Measurements from ENCODE around the gene DNM2.

Gene DNM2

GRCh38 chr19:10691178-10691881, 26.5 kb upstream of the DNM2 start:
- no peak for DNase-seq

- no peak for DNase-seq
These were observed 26.0 kb upstream of the DNM2 start for GRCh38 chr19:10691883-10692282.

DNA sequence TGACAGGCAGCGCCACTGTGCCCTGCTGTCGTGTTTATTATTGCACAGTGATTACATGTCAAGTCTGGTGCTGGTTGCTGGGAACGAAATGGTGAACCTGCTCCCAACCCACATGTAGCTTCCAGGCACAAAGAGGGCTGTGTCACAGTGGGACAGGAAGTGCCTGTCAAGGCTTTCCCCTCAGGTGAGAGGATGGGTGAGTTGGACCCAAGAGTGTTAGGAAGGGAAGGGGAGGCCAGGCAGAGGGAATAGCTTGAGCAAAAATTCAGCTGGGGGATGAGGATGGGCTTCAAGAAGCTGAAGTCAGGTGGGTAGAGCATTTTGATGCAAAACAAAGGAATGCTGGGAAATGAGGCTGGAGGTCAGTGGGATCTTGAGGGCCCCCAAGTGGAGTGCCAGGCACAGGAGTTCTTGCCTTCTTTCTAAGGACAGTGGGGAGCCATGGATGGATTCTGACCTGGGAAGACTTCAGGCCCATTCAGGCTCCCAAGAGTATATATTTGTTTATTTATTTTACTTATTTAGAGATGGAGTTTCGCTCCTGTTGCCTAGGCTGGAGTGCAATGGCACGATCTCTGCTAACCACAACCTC, 25.1 kb upstream of the DNM2 start:
- DNase-seq: no peak

DNA sequence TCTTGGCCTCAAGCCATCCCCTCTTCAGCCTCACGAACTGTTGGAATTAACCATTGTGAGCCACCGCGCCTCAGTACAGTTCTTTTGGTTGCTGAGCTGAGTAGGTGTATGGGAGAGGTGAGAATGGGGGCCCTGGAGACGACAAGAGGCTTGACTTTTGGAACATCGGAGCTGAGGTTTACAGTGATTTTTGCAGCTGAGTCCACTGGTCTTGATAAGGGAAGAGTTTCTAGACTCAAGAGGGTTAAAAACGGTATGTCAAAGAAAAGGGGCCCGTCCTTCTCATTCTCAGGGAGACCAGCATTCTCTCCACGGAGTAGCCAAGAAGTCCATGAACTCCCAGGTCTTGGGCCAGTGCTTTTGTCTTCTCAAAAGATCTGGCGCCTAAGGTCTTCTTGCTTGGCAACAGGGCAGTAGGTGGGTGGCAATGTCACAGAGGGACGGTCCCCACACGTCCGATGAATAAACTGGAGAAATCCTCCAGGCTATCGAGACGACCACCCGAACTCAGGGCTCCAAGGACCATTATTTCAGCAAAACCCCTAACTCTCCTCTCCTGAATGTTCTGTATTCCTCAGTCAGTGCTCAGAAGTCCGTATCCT, 23.1 kb upstream of the DNM2 start:
- no peak for DNase-seq

- DNase-seq: peak; percentile 91 to 92
These were observed 22.2 kb upstream of the DNM2 start for GRCh38 chr19:10695401-10696398.

DNA sequence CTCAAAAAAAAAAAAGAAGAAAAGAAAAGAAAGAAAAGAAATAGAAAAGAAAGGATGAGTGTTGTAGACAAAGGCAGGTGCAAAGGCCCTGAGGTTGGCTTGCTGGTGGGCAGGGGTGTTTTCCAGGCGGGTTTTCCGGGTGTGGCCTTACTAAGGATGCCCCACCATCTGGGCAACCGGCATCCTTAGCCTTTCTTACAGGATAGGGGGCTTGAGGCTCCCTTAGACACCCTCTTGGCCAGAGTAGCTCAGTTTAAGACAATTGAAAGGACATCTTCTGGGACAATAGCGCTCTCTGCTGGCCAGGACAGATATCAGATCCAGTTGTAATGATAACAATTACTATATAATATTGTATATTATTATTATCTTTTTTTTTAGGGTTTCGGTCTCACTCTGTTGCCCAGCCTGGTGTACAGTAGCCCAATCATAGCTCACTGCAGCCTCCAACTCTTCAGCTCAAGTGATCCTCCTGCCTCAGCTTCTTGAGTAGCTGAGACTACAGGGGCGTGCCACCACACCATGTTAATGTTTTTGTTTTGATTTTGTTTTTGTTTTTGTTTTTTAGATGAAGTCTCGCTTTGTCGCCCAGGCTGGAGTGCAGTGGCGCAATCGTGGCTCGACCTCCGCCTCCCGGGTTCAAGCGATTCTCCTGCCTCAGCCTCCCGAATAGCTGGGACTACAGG, 18.1 kb upstream of the DNM2 start:
- DNase-seq: peak; percentile 58 to 74

GRCh38 chr19:10701955-10702525, 15.8 kb upstream of the DNM2 start:
- DNase-seq: no peak

DNA sequence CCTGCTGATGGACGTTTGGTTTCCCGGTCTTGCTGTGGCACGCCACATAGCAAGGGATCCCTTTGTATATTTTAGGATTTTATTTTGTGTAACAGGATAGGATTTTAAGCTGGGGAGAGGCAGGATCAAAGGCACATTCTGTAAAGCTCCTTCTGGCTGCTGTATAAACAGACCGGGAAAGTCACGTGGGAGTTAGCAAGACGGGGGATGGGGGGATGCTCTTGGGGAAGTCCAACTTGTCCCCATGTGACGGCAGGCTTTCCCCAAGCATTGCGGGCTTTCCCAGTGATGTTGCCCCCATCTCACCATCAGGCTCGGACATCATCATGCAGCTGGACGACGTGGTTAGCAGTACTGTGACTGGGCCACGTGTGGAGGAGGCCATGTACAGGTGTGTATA, 10.9 kb upstream of the DNM2 start:
- no peak for DNase-seq

GRCh38 chr19:10707440-10707839, 10.4 kb upstream of the DNM2 start:
- no peak for DNase-seq

DNA sequence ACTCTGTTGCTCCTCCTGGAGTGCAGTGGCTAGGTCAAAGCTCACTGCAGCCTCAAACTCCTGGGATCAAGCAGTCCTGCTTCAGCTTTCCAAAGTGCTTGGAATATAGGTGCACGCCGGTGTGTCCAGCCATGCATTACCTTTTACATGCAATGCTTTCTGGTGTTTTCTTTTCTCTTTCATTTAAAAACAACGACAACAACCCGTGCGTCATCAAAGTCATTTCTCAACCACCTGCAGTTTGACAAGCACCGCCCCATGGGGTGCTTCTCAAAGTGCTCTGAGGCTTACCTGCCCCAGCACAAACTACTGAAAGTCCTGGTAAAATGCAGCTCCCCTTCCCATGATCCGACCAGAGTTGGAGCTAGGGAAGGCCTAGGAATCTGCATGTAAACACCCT, 9.6 kb upstream of the DNM2 start:
- no peak for DNase-seq

DNA sequence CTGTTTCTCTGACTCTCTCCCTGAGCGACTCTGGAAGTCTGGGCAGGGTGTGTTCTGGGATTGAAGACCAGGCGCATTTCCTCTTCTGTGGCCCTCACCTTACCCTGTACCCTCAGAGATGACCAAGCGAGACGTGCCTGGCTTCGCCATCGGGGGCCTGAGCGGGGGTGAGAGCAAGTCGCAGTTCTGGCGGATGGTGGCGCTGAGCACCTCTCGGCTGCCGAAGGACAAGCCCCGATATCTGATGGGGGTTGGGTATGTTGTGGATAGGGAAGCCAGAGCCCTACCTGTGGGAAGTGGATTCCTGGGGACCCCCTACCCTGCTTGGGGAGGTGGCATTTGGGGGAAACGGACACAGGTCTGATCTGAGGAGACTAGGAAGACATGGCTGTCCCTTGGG, 5.8 kb upstream of the DNM2 start:
- DNase-seq: no peak

DNA sequence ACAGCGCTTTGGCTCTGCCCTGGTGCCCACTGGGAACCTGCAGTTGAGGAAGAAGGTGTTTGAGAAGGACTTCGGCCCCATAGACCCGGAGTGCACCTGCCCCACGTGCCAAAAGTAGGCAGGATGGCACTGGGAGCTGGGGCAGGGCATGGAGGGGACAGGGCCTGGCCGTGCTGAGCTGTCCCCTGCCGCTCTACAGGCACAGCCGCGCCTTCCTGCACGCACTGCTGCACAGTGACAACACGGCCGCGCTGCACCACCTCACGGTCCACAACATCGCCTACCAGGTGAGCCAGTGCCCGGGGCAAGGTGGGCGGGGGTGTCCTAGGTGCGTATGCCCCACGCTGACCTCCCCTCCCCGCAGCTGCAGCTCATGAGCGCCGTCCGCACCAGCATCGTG, 5.1 kb upstream of the DNM2 start:
- DNase-seq: no peak

DNA sequence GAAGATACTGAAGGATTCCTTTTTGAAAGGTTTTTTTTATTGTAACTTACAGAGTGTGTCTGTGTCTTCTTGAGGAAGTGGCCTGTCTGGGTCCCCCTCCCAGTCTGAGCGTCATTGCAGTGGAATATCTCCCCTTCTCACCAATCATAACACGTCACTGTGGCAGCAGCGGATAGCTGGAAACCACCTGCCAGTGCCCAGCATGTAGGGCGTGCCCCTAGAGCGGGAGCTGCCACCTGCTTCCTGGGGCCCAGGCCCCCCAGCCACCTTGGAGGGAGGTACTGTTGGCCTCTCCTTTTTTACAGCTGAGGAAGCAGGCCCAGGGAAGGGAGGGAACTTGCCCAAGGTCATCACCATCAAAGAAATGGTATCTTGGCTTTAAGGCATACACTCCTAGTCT, 4.6 kb upstream of the DNM2 start:
- DNase-seq: peak in 1 of 2 donors; percentile 32

DNA sequence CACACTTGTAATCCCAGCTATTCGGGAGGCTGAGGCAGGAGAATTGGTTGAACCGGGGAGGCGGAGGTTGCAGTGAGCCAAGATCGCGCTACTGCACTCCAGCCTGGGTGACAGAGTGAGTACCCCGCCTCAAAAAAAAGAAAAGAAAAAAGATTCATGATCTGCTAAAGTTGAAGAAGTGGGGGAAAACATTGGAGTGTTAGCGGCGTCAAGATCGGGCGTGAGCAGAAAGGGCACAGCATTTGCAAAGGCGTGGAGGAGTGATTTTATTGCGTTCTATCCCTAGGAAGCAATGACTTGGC, 874 bp upstream of the DNM2 start:
- DNase-seq: no peak

DNA sequence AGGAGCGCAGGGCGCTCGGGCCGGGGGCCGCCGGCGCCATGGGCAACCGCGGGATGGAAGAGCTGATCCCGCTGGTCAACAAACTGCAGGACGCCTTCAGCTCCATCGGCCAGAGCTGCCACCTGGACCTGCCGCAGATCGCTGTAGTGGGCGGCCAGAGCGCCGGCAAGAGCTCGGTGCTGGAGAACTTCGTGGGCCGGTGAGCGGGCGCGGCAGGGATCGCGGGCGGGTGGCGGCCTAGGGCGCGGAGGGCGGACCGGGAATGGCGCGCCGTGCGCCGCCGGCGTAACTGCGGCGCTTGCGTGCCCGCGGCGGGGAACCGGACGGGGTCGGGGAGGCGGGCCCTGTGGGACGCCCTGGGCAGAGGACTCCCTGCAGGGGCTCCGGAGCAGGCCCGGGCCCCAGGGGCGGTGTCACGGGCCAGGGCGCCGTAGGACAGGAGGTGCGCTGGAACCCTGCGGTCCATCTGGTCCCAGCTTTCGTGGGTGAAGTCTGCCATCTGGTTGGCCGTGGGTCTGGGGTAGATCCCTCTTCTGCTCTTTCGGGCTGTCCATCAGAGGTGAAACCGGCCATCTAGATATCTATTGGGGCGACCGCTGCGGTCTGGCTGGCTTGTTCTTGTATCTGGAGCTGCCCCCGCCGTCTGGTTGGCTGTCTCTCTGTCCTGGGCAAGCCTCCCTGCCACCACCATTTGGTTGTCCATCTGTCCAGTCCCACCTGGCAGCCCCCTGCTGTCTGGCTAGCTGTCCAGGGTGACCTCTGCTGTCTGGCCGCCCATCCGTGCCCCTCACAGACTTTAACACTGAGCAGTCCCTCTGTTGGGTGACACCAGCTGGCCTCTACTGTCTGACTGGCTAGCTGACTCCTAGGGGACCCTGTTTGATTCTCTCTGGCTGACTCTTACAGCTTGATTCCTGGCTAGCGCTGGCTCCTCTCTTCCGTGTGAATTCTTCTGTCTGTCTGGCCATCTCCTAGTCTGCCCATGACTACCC, 622 bp downstream of the DNM2 start:
- peak; percentile 40 to 49 for DNase-seq

DNA sequence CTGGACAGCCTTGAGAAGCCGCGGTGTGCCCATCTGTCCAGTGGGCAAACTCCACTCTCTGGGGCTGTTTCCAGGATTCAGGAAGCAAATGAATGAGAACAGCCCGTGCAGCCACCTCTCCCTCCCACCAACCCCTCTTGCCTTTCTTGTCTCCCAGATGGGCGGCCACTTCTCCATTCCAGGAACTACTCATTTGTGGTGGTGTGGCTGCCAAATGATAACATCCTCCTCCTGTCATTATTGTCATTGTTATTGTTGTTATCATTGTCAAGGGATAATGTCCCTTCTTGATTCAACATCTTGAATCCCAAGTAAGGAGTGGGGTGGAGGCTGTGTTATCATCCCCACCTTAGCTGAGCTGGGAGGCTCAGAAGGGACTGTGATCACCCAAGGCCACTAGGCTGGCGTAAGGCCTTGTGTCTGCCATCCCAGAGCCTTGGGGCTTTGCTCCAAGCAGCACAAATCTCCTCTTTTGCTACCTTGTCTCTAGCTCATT, 1.6 kb downstream of the DNM2 start:
- DNase-seq: no peak

DNA sequence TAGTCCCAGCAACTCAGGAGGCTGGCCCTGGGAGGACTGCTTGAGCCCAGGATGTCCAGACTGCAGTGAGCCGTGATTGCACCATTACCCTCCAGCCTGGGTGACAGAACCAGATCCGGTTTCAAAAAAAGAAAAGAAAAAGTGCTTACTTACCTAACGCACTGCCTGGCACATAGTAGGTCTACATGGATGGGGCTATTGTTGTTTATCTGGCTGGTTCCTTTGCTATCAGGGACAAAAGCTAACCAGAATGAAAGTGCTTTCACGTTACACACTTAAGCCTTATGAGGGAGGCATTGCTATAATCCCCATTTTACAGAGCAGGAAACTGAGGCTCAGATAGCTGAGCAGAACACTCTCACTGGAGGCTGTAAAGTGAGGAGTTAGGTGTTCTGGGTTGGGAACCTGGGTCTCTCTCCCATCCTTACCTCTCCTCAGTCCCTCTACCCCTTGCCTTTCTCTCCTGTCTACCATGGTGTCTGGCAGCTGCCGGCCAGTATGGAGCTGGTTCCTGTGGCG, 2.8 kb downstream of the DNM2 start:
- DNase-seq: no peak

DNA sequence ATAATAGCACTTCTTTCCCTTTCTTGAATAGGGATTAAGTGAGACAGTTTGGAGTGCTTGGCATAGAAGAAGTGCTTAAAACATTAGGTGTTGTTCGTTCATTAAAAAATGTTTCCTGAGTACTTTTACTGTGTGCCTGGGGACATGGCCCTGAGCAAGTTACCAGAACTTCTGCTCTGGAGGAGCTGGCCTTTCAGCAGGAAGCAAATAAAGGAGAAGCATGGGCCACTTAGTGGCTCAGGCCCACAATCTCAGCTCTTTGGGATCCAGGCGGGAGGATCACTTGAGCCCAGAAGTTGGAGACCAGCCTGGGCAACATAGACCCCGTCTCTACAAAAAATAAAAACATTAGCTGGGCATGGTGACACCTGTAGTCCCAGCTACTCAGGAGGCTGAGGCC, 5.7 kb downstream of the DNM2 start:
- no peak for DNase-seq

DNA sequence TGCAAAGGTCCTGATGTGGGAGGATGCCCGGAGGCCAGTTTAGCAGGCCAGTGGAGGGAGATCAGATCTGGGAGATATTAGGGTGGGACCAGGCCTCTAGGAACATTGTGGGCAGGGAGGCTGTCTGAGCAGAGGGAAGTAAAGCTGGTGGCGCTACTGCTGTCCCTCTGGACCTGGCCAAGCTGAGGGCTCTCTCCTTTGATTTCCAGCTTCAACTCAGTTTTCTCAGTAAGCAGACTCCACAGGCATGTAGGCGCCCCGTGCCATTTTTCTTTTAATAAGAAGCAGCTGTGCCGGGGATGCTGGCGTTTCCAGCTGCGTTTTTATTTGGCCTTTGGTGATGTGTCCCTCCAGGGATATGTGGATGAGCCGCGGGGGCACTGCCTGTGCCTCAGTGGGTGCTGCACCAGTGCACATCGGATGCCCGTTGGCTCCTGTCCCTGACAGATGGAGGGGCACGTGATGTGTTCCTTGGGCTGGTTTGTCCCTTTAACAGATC, 6.7 kb downstream of the DNM2 start:
- DNase-seq: no peak

DNA sequence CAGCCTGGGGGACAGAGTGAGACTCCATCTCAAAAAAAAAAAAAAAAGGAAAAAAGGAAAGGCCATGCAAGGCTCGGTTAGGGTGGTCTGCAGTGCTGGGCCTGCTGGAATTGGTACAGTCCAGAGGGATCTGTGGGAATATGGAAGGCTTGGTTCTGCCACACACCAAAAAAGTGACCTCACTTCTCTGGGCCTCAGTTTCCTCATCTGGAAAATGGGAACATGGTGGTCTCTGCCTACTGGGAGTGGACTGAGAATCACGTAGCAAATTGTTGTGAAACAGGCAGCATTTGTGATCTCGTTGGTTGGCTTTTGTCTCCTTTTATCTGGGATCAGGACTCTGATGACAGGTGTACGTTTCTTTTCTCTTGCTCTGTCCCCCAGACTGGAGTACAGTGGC, 7.5 kb downstream of the DNM2 start:
- DNase-seq: no peak

DNA sequence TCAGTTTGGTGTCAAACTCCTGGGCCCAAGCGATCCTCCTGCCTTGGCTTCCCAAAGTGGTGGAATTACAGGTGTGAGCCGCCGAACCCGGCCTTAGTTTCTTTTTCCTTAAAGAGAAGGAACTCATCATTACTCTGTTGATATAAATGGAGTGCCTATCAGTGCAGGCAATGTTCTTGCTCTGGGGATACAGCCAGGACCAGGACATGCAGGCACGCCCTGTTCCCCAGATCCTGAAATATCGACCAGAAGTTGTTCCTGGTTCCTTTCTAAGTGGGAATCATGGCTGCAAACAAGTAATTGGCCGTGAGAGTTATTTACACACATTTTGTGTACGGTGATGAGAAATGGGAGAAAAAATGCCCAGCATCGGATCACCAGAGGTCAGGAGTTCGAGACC, 8.4 kb downstream of the DNM2 start:
- DNase-seq: no peak

Measured in CD4-positive, alpha-beta T cell treated with Interleukin-1 beta for 1 hour (primary cell).